AG08396 (cell line): ENCODE data around the gene CROCC.
"Not testable (repeated sequence)": the region's sequence is repeated elsewhere in the genome, so short reads cannot be mapped to it uniquely, and the experiment has no call there.

ENCODE experiments used
- DNase-seq: peaks from one replicate; pipeline ENCODE4 v3.0.0; 2012; ENCODE audit warnings: low spot score, mixed read lengths

CROCC gene

GRCh38 chr1:16916036-16916880 lies 5.5 kb upstream of the CROCC start:
- not testable (repeated sequence) for DNase-seq

GRCh38 chr1:16918371-16918770 lies 3.4 kb upstream of the CROCC start:
- no peak for DNase-seq

GRCh38 chr1:16918936-16919665 lies 2.6 kb upstream of the CROCC start:
- DNase-seq: not testable (repeated sequence)

GRCh38 chr1:16920951-16921350 lies 780 bp upstream of the CROCC start:
- DNase-seq: no peak

GRCh38 chr1:16922466-16922865 lies 735 bp downstream of the CROCC start:
- no peak for DNase-seq

- no peak for DNase-seq
Measured at GRCh38 chr1:16922885-16923431, 1.2 kb downstream of the CROCC start.

GRCh38 chr1:16924216-16924918 lies 2.6 kb downstream of the CROCC start:
- no peak for DNase-seq

GRCh38 chr1:16924919-16925477 lies 3.3 kb downstream of the CROCC start:
- no peak for DNase-seq

- DNase-seq: no peak
Measured at GRCh38 chr1:16925635-16926490, 4.1 kb downstream of the CROCC start.

GRCh38 chr1:16926491-16927073 lies 4.9 kb downstream of the CROCC start:
- DNase-seq: no peak

GRCh38 chr1:16927256-16927655 lies 5.5 kb downstream of the CROCC start:
- DNase-seq: no peak

- no peak for DNase-seq
Measured at GRCh38 chr1:16927711-16928485, 6.2 kb downstream of the CROCC start.

GRCh38 chr1:16929146-16930041 lies 7.7 kb downstream of the CROCC start:
- not testable (repeated sequence) for DNase-seq

- not testable (repeated sequence) for DNase-seq
Measured at GRCh38 chr1:16931206-16931934, 9.6 kb downstream of the CROCC start.

- DNase-seq: not testable (repeated sequence)
Measured at GRCh38 chr1:16933945-16934344, 12.2 kb downstream of the CROCC start.

GRCh38 chr1:16936580-16936979 lies 14.8 kb downstream of the CROCC start:
- not testable (repeated sequence) for DNase-seq

- no peak for DNase-seq
Measured at GRCh38 chr1:16938351-16939321, 16.9 kb downstream of the CROCC start.
